ENCODE results near the gene IER3.
"Not testable (repeated sequence)": the region's sequence is repeated elsewhere in the genome, so short reads cannot be mapped to it uniquely, and the experiment has no call there.

The IER3 gene

GRCh38 chr6:30768634-30769087, 24.3 kb upstream of the IER3 start:
- DNase-seq (ENCODE audit: low read depth): no peak

GRCh38 chr6:30767944-30768301, 23.6 kb upstream of the IER3 start:
- DNase-seq (ENCODE audit: low read depth): no peak

- DNase-seq (ENCODE audit: low read depth): no peak
Measured at GRCh38 chr6:30767158-30767943, 23.0 kb upstream of the IER3 start.

GRCh38 chr6:30766461-30767157, 22.3 kb upstream of the IER3 start:
- no peak for DNase-seq (ENCODE audit: low read depth)

- DNase-seq (ENCODE audit: low read depth): not testable (repeated sequence)
Measured at GRCh38 chr6:30765495-30765894, 21.1 kb upstream of the IER3 start.

GRCh38 chr6:30764490-30765043, 20.2 kb upstream of the IER3 start:
- DNase-seq (ENCODE audit: low read depth): not testable (repeated sequence)

- no peak for DNase-seq (ENCODE audit: low read depth)
Measured at GRCh38 chr6:30763618-30764489, 19.5 kb upstream of the IER3 start.

- DNase-seq (ENCODE audit: low read depth): no peak
Measured at GRCh38 chr6:30763155-30763617, 18.8 kb upstream of the IER3 start.

- no peak for DNase-seq (ENCODE audit: low read depth)
Measured at GRCh38 chr6:30761791-30762429, 17.6 kb upstream of the IER3 start.

GRCh38 chr6:30760549-30760948, 16.2 kb upstream of the IER3 start:
- DNase-seq (ENCODE audit: low read depth): no peak

- DNase-seq (ENCODE audit: low read depth): no peak
Measured at GRCh38 chr6:30759575-30760239, 15.4 kb upstream of the IER3 start.

GRCh38 chr6:30757261-30757904, 13.0 kb upstream of the IER3 start:
- DNase-seq (ENCODE audit: low read depth): no peak

- not testable (repeated sequence) for DNase-seq (ENCODE audit: low read depth)
Measured at GRCh38 chr6:30756405-30757003, 12.2 kb upstream of the IER3 start.

GRCh38 chr6:30754631-30755030, 10.3 kb upstream of the IER3 start:
- DNase-seq (ENCODE audit: low read depth): no peak

GRCh38 chr6:30752157-30752927, 8.0 kb upstream of the IER3 start:
- no peak for DNase-seq (ENCODE audit: low read depth)

- DNase-seq (ENCODE audit: low read depth): no peak
Measured at GRCh38 chr6:30750379-30750668, 6.0 kb upstream of the IER3 start.

- DNase-seq (ENCODE audit: low read depth): no peak
Measured at GRCh38 chr6:30749554-30750378, 5.4 kb upstream of the IER3 start.

GRCh38 chr6:30748851-30749540, 4.6 kb upstream of the IER3 start:
- DNase-seq (ENCODE audit: low read depth): no peak

Data from stimulated activated CD8-positive, alpha-beta memory T cell treated with anti-CD3 and anti-CD28 coated beads, Interleukin-7, amount 100 ng/mL, for 24 hours (primary cell).